ENCODE results near the gene GET3.

GRCh38 chr19:12726988-12727316 is 10.3 kb upstream of the GET3 start:
- no peak for TF ChIP-seq ARID4A (CRISPR knock-in tag; IDR thresholded peaks at IDR 0.05; ENCODE audit: borderline replicate concordance)
- TF ChIP-seq ZNF530 (CRISPR knock-in tag; IDR thresholded peaks at IDR 0.05; ENCODE audit: low read depth) = no peak
- no peak for TF ChIP-seq CSRNP1 (CRISPR knock-in tag; IDR thresholded peaks at IDR 0.05)
- no peak for TF ChIP-seq CTCF (CRISPR knock-in tag; IDR thresholded peaks at IDR 0.05)
- TF ChIP-seq FOXK2 (IDR thresholded peaks at IDR 0.05) = no peak

Data from HepG2 (cell line).